WTC11 (cell line): ENCODE results near the gene ADCY2. TPM values are rescaled to one million over a fixed set of nuclear protein-coding genes. Genes with fewer than 3 reads are reported as not detected.

Source experiments
- ATAC-seq: fragments of 200-7000 bp; cut with Tn5 transposase; 2 replicates; pipeline ENCODE4 v1.10.0; 2021; ENCODE audit warnings: mild to moderate bottlenecking, moderate library complexity
- CTCF ChIA-PET: fragments of 300-600 bp; sonication (Branson Sonifier 250); formaldehyde crosslinking; loops from one replicate; lab custom pipeline; 2021; ENCODE audit warnings: antibody characterized with exemption; lab: Charles Lee
- POLR2A ChIA-PET: fragments of 350-600 bp; sonication (Branson Sonifier 250); formaldehyde crosslinking; loops from one replicate; lab custom pipeline; 2021; ENCODE audit warnings: antibody characterized with exemption; lab: Charles Lee
- DNase-seq: peaks from one replicate; pipeline ENCODE4 v3.0.0; 2021; ENCODE audit warnings: low spot score
- H3K27ac Mint-ChIP-seq: 2 replicates; pipeline ENCODE4 v1.8.0; 2021; ENCODE audit warnings: mixed read lengths
- H3K27me3 Mint-ChIP-seq: 2 replicates; pipeline ENCODE4 v1.8.0; 2021; ENCODE audit warnings: low read depth, mild to moderate bottlenecking, moderate library complexity, mixed read lengths
- H3K36me3 Mint-ChIP-seq: 2 replicates; pipeline ENCODE4 v1.8.0; 2021; ENCODE audit warnings: mixed read lengths
- H3K4me1 Mint-ChIP-seq: 2 replicates; pipeline ENCODE4 v1.8.0; 2022; ENCODE audit warnings: mixed read lengths
- H3K4me3 Mint-ChIP-seq: 2 replicates; pipeline ENCODE4 v1.8.0; 2021; ENCODE audit warnings: mild to moderate bottlenecking, moderate library complexity, mixed read lengths
- H3K9me3 Mint-ChIP-seq: 2 replicates; pipeline ENCODE4 v1.8.0; 2021; ENCODE audit warnings: mixed read lengths
- ATF1 ChIP-seq: sonication (generic); formaldehyde crosslinking; IDR thresholded peaks from 2 replicates; pipeline ENCODE4 v1.8.1; 2023; ENCODE audit warnings: mild to moderate bottlenecking, moderate library complexity, missing genetic modification reagents
- CREM ChIP-seq: sonication (generic); formaldehyde crosslinking; IDR thresholded peaks from 2 replicates; pipeline ENCODE4 v1.8.1; 2022; ENCODE audit warnings: mild to moderate bottlenecking, missing genetic modification reagents, moderate library complexity
- EMX1 ChIP-seq: fragments of 250-450 bp; sonication (Bioruptor Pico); IDR thresholded peaks from 2 replicates; pipeline ENCODE4 v1.8.0; 2021; ENCODE audit warnings: mild to moderate bottlenecking
- GRHL2 ChIP-seq: fragments of 250-450 bp; sonication (Bioruptor Pico); IDR thresholded peaks from 2 replicates; pipeline ENCODE4 v1.8.0; 2022; ENCODE audit warnings: mild to moderate bottlenecking, moderate library complexity; ENCODE audit not compliant: insufficient replicate concordance, severe bottlenecking
- JAZF1 ChIP-seq: fragments of 250-450 bp; sonication (Bioruptor Pico); IDR thresholded peaks from 2 replicates; pipeline ENCODE4 v1.9.0; 2021; ENCODE audit warnings: moderate library complexity, mild to moderate bottlenecking, inconsistent platforms
- NR1H2 ChIP-seq: sonication (generic); formaldehyde crosslinking; IDR thresholded peaks from 2 replicates; pipeline ENCODE4 v1.9.0; 2021; ENCODE audit warnings: mild to moderate bottlenecking, moderate library complexity, missing genetic modification reagents
- PRRX2 ChIP-seq: fragments of 250-450 bp; sonication (Bioruptor Pico); IDR thresholded peaks from 2 replicates; pipeline ENCODE4 v1.8.0; 2021; ENCODE audit warnings: mild to moderate bottlenecking
- SMAD4 ChIP-seq: sonication (generic); formaldehyde crosslinking; IDR thresholded peaks from 2 replicates; pipeline ENCODE4 v1.8.0; 2022; ENCODE audit warnings: mild to moderate bottlenecking, missing genetic modification reagents
- SOX15 ChIP-seq: fragments of 250-450 bp; sonication (Bioruptor Pico); IDR thresholded peaks from 2 replicates; pipeline ENCODE4 v1.9.0; 2021; ENCODE audit warnings: mild to moderate bottlenecking
- SP1 ChIP-seq: sonication (generic); formaldehyde crosslinking; conservative IDR thresholded peaks from 2 replicates; pipeline ENCODE4 v1.8.1; 2022; ENCODE audit warnings: missing genetic modification reagents
- TP53 ChIP-seq: sonication (generic); formaldehyde crosslinking; IDR thresholded peaks from 2 replicates; pipeline ENCODE4 v1.8.1; 2023; ENCODE audit warnings: mild to moderate bottlenecking, missing genetic modification reagents
- ZNF232 ChIP-seq: sonication (generic); formaldehyde crosslinking; IDR thresholded peaks from 2 replicates; pipeline ENCODE4 v1.8.0; 2022; ENCODE audit warnings: mild to moderate bottlenecking, missing genetic modification reagents
- ZNF416 ChIP-seq: fragments of 250-450 bp; sonication (Bioruptor Pico); IDR thresholded peaks from 2 replicates; pipeline ENCODE4 v1.9.0; 2021; ENCODE audit warnings: mild to moderate bottlenecking, inconsistent platforms
- ZNF423 ChIP-seq: fragments of 250-450 bp; sonication (Bioruptor Pico); IDR thresholded peaks from 2 replicates; pipeline ENCODE4 v2.1.2; 2022; ENCODE audit warnings: mild to moderate bottlenecking, moderate library complexity
- total RNA-seq: library from RNA; stranded (reverse); gene quantifications from 3 replicates; pipeline ENCODE4 v1.2.3, GENCODE V29; 2021
- TF ChIP-seq, protein P1 (sequence below): sonication (generic); formaldehyde crosslinking; IDR thresholded peaks from 2 replicates; pipeline ENCODE4 v1.8.1; 2022; ENCODE audit warnings: low read depth, mild to moderate bottlenecking, moderate library complexity, missing genetic modification reagents, borderline replicate concordance
- TF ChIP-seq, protein P2 (sequence below): fragments of 250-450 bp; sonication (Bioruptor Pico); IDR thresholded peaks from 2 replicates; pipeline ENCODE4 v1.9.0; 2021; ENCODE audit warnings: mild to moderate bottlenecking, borderline replicate concordance
- TF ChIP-seq, protein P3 (sequence below): fragments of 250-450 bp; sonication (Bioruptor Pico); IDR thresholded peaks from 2 replicates; pipeline ENCODE4 v1.9.0; 2021; ENCODE audit warnings: mild to moderate bottlenecking
- TF ChIP-seq, protein P4 (sequence below): sonication (generic); formaldehyde crosslinking; IDR thresholded peaks from 2 replicates; pipeline ENCODE4 v1.8.1; 2023; ENCODE audit warnings: mild to moderate bottlenecking, missing genetic modification reagents
- TF ChIP-seq, protein P5 (sequence below): sonication (generic); formaldehyde crosslinking; conservative IDR thresholded peaks from 2 replicates; pipeline ENCODE4 v1.8.1; 2023; ENCODE audit warnings: mild to moderate bottlenecking, low read depth, missing genetic modification reagents, moderate library complexity
- TF ChIP-seq, protein P6 (sequence below): sonication (generic); formaldehyde crosslinking; IDR thresholded peaks from 2 replicates; pipeline ENCODE4 v1.8.1; 2023; ENCODE audit warnings: mild to moderate bottlenecking, missing genetic modification reagents

Gene ADCY2
- total RNA-seq, 1 experiment from 2014 or later = 142 TPM

DNA sequence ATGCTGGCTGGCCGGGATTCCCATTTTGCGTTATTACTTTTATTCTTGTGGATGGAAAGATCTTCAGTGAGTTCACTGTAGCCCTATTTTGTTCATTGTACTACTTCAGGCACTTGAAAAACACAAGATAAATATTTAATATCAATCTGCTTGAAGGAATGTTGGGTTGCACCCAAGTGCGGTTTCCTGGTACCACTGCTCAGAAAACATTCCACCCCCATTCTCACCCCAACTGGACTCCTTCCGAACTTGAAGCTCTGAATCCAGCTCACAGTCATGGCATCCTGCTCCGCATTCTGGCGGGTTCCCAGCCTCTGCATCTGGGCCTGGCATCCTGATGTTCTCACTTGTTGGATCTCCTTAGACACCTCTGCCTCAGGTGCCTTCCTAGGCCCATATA, 351.8 kb downstream of the ADCY2 start (continued):
- TF ChIP-seq, protein P1, sequence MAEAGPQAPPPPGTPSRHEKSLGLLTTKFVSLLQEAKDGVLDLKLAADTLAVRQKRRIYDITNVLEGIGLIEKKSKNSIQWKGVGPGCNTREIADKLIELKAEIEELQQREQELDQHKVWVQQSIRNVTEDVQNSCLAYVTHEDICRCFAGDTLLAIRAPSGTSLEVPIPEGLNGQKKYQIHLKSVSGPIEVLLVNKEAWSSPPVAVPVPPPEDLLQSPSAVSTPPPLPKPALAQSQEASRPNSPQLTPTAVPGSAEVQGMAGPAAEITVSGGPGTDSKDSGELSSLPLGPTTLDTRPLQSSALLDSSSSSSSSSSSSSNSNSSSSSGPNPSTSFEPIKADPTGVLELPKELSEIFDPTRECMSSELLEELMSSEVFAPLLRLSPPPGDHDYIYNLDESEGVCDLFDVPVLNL = no peak
- TF ChIP-seq, protein P2, sequence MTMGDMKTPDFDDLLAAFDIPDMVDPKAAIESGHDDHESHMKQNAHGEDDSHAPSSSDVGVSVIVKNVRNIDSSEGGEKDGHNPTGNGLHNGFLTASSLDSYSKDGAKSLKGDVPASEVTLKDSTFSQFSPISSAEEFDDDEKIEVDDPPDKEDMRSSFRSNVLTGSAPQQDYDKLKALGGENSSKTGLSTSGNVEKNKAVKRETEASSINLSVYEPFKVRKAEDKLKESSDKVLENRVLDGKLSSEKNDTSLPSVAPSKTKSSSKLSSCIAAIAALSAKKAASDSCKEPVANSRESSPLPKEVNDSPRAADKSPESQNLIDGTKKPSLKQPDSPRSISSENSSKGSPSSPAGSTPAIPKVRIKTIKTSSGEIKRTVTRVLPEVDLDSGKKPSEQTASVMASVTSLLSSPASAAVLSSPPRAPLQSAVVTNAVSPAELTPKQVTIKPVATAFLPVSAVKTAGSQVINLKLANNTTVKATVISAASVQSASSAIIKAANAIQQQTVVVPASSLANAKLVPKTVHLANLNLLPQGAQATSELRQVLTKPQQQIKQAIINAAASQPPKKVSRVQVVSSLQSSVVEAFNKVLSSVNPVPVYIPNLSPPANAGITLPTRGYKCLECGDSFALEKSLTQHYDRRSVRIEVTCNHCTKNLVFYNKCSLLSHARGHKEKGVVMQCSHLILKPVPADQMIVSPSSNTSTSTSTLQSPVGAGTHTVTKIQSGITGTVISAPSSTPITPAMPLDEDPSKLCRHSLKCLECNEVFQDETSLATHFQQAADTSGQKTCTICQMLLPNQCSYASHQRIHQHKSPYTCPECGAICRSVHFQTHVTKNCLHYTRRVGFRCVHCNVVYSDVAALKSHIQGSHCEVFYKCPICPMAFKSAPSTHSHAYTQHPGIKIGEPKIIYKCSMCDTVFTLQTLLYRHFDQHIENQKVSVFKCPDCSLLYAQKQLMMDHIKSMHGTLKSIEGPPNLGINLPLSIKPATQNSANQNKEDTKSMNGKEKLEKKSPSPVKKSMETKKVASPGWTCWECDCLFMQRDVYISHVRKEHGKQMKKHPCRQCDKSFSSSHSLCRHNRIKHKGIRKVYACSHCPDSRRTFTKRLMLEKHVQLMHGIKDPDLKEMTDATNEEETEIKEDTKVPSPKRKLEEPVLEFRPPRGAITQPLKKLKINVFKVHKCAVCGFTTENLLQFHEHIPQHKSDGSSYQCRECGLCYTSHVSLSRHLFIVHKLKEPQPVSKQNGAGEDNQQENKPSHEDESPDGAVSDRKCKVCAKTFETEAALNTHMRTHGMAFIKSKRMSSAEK (CRISPR knock-in tag) = no peak
- no peak for TF ChIP-seq GRHL2 (CRISPR knock-in tag)

DNA sequence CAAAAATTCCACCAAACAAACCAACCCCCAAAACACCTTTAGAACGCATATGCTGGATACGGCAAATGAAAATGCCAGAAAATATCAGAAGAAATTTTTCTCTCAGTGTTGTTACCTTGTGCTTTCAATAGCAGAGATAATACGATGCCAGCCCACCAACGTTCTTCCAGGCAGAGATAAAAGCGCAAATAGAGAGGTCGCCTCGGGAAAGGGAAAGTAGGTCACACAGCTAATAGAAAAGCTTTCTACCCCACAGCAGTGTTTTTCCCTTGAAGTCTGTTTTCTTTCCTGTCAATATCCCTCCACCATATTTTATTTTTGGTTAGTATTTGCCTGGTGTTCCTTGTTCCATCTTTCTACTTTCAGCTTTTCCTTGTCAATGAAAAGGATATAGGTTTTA, 353.7 kb downstream of the ADCY2 start:
- ChIA-PET CTCF (interaction anchor here (1.6 kb wide), 1 partner anchor 929 kb away, joined by 3 read pairs; no protein-coding TSS in a partner anchor), POLR2A (no interaction called here)
- ATAC-seq = no peak
- no peak for TF ChIP-seq EMX1 (CRISPR knock-in tag)
- TF ChIP-seq, protein P3, sequence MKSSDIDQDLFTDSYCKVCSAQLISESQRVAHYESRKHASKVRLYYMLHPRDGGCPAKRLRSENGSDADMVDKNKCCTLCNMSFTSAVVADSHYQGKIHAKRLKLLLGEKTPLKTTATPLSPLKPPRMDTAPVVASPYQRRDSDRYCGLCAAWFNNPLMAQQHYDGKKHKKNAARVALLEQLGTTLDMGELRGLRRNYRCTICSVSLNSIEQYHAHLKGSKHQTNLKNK = no peak
- no peak for TF ChIP-seq SP1 (CRISPR knock-in tag)
- TF ChIP-seq ZNF416 (CRISPR knock-in tag) = no peak
- TF ChIP-seq SOX15 (CRISPR knock-in tag) = no peak
- TF ChIP-seq NR1H2 (CRISPR knock-in tag) = no peak
- no peak for TF ChIP-seq ZNF423 (CRISPR knock-in tag)
- no peak for TF ChIP-seq JAZF1
- TF ChIP-seq CREM (CRISPR knock-in tag) = no peak
- TF ChIP-seq, protein P4, sequence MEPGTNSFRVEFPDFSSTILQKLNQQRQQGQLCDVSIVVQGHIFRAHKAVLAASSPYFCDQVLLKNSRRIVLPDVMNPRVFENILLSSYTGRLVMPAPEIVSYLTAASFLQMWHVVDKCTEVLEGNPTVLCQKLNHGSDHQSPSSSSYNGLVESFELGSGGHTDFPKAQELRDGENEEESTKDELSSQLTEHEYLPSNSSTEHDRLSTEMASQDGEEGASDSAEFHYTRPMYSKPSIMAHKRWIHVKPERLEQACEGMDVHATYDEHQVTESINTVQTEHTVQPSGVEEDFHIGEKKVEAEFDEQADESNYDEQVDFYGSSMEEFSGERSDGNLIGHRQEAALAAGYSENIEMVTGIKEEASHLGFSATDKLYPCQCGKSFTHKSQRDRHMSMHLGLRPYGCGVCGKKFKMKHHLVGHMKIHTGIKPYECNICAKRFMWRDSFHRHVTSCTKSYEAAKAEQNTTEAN (CRISPR knock-in tag) = no peak
- TF ChIP-seq ATF1 (CRISPR knock-in tag) = no peak
- TF ChIP-seq ZNF232 (CRISPR knock-in tag) = no peak
- no peak for TF ChIP-seq TP53 (CRISPR knock-in tag)
- no peak for TF ChIP-seq PRRX2 (CRISPR knock-in tag)
- no peak for TF ChIP-seq SMAD4
- TF ChIP-seq, protein P5, sequence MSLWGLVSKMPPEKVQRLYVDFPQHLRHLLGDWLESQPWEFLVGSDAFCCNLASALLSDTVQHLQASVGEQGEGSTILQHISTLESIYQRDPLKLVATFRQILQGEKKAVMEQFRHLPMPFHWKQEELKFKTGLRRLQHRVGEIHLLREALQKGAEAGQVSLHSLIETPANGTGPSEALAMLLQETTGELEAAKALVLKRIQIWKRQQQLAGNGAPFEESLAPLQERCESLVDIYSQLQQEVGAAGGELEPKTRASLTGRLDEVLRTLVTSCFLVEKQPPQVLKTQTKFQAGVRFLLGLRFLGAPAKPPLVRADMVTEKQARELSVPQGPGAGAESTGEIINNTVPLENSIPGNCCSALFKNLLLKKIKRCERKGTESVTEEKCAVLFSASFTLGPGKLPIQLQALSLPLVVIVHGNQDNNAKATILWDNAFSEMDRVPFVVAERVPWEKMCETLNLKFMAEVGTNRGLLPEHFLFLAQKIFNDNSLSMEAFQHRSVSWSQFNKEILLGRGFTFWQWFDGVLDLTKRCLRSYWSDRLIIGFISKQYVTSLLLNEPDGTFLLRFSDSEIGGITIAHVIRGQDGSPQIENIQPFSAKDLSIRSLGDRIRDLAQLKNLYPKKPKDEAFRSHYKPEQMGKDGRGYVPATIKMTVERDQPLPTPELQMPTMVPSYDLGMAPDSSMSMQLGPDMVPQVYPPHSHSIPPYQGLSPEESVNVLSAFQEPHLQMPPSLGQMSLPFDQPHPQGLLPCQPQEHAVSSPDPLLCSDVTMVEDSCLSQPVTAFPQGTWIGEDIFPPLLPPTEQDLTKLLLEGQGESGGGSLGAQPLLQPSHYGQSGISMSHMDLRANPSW = no peak
- TF ChIP-seq, protein P6, sequence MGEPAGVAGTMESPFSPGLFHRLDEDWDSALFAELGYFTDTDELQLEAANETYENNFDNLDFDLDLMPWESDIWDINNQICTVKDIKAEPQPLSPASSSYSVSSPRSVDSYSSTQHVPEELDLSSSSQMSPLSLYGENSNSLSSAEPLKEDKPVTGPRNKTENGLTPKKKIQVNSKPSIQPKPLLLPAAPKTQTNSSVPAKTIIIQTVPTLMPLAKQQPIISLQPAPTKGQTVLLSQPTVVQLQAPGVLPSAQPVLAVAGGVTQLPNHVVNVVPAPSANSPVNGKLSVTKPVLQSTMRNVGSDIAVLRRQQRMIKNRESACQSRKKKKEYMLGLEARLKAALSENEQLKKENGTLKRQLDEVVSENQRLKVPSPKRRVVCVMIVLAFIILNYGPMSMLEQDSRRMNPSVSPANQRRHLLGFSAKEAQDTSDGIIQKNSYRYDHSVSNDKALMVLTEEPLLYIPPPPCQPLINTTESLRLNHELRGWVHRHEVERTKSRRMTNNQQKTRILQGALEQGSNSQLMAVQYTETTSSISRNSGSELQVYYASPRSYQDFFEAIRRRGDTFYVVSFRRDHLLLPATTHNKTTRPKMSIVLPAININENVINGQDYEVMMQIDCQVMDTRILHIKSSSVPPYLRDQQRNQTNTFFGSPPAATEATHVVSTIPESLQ = no peak
- Mint-ChIP-seq H3K27ac (no peak overlapping the region; the same call in 1 of the 2 replicates), H3K9me3 (no peaks in the 10 kb centered on the region), H3K4me1 (peaks cover 10% of the 10 kb centered on the region), H3K4me3 (no peak overlapping the region), H3K27me3 (no peaks in the 10 kb centered on the region), H3K36me3 (peaks cover 14% of the 10 kb centered on the region)
- no peak for DNase-seq
